C4-2B (cell line): ENCODE results near the gene RAB11FIP4.

ENCODE experiments used
- CTCF ChIP-seq: fragments of 450-650 bp; conservative IDR thresholded peaks from 2 replicates; pipeline ENCODE4 v1.5.1; 2017; ENCODE audit warnings: mild to moderate bottlenecking
- ZFX ChIP-seq: fragments of 450-650 bp; IDR thresholded peaks from 2 replicates; pipeline ENCODE4 v1.6.1; 2017

- TF ChIP-seq CTCF, result no peak
- no peak for TF ChIP-seq ZFX
Observed at GRCh38 chr17:31476525-31477416, 85.3 kb downstream of the RAB11FIP4 start.
